Measurements from ENCODE around the gene TMEM132E. TPM values are rescaled to one million over a fixed set of nuclear protein-coding genes. Genes with fewer than 3 reads are reported as not detected.
"Not testable (repeated sequence)": the region's sequence is repeated elsewhere in the genome, so short reads cannot be mapped to it uniquely, and the experiment has no call there.

The TMEM132E gene
- total and polyA plus RNA-seq, 2 experiments from 2014 or later, result 0.16 to 0.45 TPM

GRCh38 chr17:34537445-34537844 is 41.9 kb upstream of the TMEM132E start (continued):
- TF ChIP-seq, protein P1, sequence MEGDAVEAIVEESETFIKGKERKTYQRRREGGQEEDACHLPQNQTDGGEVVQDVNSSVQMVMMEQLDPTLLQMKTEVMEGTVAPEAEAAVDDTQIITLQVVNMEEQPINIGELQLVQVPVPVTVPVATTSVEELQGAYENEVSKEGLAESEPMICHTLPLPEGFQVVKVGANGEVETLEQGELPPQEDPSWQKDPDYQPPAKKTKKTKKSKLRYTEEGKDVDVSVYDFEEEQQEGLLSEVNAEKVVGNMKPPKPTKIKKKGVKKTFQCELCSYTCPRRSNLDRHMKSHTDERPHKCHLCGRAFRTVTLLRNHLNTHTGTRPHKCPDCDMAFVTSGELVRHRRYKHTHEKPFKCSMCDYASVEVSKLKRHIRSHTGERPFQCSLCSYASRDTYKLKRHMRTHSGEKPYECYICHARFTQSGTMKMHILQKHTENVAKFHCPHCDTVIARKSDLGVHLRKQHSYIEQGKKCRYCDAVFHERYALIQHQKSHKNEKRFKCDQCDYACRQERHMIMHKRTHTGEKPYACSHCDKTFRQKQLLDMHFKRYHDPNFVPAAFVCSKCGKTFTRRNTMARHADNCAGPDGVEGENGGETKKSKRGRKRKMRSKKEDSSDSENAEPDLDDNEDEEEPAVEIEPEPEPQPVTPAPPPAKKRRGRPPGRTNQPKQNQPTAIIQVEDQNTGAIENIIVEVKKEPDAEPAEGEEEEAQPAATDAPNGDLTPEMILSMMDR (conservative IDR thresholded peaks at IDR 0.05; ENCODE audit: low read depth in 2 of 2), result no peak
- no peak for TF ChIP-seq ZNF114 (CRISPR knock-in tag; IDR thresholded peaks at IDR 0.05)

DNA sequence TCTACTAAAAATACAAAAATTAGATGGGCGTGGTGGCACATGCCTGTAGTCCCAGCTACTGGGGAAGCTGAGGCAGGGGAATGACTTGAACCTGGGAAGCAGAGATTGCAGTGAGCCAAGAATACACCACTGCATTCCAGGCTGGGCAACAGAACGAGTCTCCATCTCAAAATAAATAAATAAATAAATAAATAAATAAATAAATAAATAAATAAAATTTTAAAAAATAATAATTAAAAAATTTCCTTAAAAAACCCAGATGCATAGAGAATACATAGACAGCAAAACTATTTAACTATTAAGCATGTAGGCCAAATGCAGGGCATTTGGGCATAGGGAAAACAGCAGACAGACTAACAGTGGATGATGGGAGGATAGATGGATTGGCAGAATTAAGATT is 40.8 kb upstream of the TMEM132E start:
- not testable (repeated sequence) for H3K27me3 ChIP-seq (ENCODE audit: insufficient read depth); H3K27me3 Mint-ChIP-seq (ENCODE audit: insufficient read depth, low read depth, poor library complexity); H3K9me3 Mint-ChIP-seq; H3K36me3 ChIP-seq (ENCODE audit: insufficient read depth); H3K4me3 Mint-ChIP-seq; H3K9me2 ChIP-seq (ENCODE audit: insufficient read depth); H3K4me3 ChIP-seq; H3K4me1 ChIP-seq (ENCODE audit: insufficient read depth); H3K79me2 ChIP-seq (replicated peaks; ENCODE audit: insufficient read depth); H3K4me2 ChIP-seq; H3F3A ChIP-seq (replicated peaks; ENCODE audit: low read depth); H3K27ac ChIP-seq (ENCODE audit: low read depth); H4K20me1 ChIP-seq (replicated peaks; ENCODE audit: insufficient read depth); H3K27ac Mint-ChIP-seq; H2AFZ ChIP-seq; DNase-seq (ENCODE audit: low spot score); ATAC-seq; H3K4me1 Mint-ChIP-seq; H3K36me3 Mint-ChIP-seq (ENCODE audit: low read depth)

DNA sequence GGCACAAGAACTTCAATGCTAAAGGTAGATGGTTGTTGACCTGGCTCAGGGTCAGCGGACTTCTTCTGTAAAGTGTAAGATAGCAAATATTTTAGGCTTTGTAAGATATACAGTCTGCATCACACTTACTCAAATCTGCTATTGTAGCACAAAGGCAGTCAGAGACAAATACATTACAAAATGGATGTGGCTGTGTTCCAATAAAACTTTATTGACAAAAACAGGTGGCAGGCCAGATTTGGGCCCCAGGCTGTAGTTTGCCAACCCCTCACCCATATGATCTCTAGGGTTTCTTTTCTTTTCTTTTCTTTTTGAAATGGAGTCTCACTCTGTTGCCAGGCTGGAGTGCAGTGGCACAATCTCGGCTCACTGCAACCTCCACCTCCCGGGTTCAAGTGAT is 39.5 kb upstream of the TMEM132E start:
- Histone ChIP-seq H3K4me3 (no peak overlapping the region), H3K9me2 (ENCODE audit: insufficient read depth) (no peaks in the 10 kb centered on the region), H3K79me2 (replicated peaks; ENCODE audit: insufficient read depth) (no peaks in the 10 kb centered on the region), H3K27me3 (ENCODE audit: insufficient read depth) (no peaks in the 10 kb centered on the region), H3K4me2 (no peak overlapping the region), H4K20me1 (replicated peaks; ENCODE audit: insufficient read depth) (no peaks in the 10 kb centered on the region), H2AFZ (no peak overlapping the region), H3F3A (replicated peaks; ENCODE audit: low read depth) (no peaks in the 10 kb centered on the region), H3K36me3 (ENCODE audit: insufficient read depth) (no peaks in the 10 kb centered on the region), H3K27ac (ENCODE audit: low read depth) (no peak overlapping the region), H3K4me1 (ENCODE audit: insufficient read depth) (no peaks in the 10 kb centered on the region)
- no peak for DNase-seq (ENCODE audit: low spot score)
- peaks cover 7% of the 10 kb centered on the region for H3K27me3 Mint-ChIP-seq (ENCODE audit: insufficient read depth, low read depth, poor library complexity)
- no peak overlapping the region for H3K4me3 Mint-ChIP-seq
- H3K36me3 Mint-ChIP-seq (ENCODE audit: low read depth), result no peaks in the 10 kb centered on the region
- no peaks in the 10 kb centered on the region for H3K4me1 Mint-ChIP-seq
- no peaks in the 10 kb centered on the region for H3K9me3 Mint-ChIP-seq
- no peak overlapping the region for H3K27ac Mint-ChIP-seq
- ATAC-seq, result no peak
- TF ChIP-seq, protein P2, sequence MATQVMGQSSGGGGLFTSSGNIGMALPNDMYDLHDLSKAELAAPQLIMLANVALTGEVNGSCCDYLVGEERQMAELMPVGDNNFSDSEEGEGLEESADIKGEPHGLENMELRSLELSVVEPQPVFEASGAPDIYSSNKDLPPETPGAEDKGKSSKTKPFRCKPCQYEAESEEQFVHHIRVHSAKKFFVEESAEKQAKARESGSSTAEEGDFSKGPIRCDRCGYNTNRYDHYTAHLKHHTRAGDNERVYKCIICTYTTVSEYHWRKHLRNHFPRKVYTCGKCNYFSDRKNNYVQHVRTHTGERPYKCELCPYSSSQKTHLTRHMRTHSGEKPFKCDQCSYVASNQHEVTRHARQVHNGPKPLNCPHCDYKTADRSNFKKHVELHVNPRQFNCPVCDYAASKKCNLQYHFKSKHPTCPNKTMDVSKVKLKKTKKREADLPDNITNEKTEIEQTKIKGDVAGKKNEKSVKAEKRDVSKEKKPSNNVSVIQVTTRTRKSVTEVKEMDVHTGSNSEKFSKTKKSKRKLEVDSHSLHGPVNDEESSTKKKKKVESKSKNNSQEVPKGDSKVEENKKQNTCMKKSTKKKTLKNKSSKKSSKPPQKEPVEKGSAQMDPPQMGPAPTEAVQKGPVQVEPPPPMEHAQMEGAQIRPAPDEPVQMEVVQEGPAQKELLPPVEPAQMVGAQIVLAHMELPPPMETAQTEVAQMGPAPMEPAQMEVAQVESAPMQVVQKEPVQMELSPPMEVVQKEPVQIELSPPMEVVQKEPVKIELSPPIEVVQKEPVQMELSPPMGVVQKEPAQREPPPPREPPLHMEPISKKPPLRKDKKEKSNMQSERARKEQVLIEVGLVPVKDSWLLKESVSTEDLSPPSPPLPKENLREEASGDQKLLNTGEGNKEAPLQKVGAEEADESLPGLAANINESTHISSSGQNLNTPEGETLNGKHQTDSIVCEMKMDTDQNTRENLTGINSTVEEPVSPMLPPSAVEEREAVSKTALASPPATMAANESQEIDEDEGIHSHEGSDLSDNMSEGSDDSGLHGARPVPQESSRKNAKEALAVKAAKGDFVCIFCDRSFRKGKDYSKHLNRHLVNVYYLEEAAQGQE (IDR thresholded peaks at IDR 0.05; ENCODE audit: unreplicated experiment), result no peak
- TF ChIP-seq EZH2 (IDR thresholded peaks at IDR 0.05; ENCODE audit: low read depth, unreplicated experiment) (no peak), CREB1 (CRISPR knock-in tag; IDR thresholded peaks at IDR 0.05; ENCODE audit: low read depth) (no peak), ETS1 (IDR thresholded peaks at IDR 0.05) (no peak), NANOG (IDR thresholded peaks at IDR 0.05; ENCODE audit: borderline replicate concordance) (no peak), JUNB (IDR thresholded peaks at IDR 0.05; ENCODE audit: unreplicated experiment) (no peak), POLR2AphosphoS5 (IDR thresholded peaks at IDR 0.05; ENCODE audit: low read depth) (no peak), ZNF331 (CRISPR knock-in tag; IDR thresholded peaks at IDR 0.05; ENCODE audit: low read depth) (no peak), STAT1 (IDR thresholded peaks at IDR 0.05; ENCODE audit: unreplicated experiment) (no peak), ZNF114 (CRISPR knock-in tag; IDR thresholded peaks at IDR 0.05) (no peak), EZH2phosphoT487 (IDR thresholded peaks at IDR 0.05; ENCODE audit: unreplicated experiment) (no peak)
- TF ChIP-seq, protein P1 (conservative IDR thresholded peaks at IDR 0.05; ENCODE audit: low read depth in 2 of 2), result no peak
